Measurements from ENCODE around the gene PKD1. TPM values are rescaled to one million over a fixed set of nuclear protein-coding genes. Genes with fewer than 3 reads are reported as not detected.

The PKD1 gene
- total RNA-seq, 2 donors from 2014 or later: 205 to 349 TPM

DNA sequence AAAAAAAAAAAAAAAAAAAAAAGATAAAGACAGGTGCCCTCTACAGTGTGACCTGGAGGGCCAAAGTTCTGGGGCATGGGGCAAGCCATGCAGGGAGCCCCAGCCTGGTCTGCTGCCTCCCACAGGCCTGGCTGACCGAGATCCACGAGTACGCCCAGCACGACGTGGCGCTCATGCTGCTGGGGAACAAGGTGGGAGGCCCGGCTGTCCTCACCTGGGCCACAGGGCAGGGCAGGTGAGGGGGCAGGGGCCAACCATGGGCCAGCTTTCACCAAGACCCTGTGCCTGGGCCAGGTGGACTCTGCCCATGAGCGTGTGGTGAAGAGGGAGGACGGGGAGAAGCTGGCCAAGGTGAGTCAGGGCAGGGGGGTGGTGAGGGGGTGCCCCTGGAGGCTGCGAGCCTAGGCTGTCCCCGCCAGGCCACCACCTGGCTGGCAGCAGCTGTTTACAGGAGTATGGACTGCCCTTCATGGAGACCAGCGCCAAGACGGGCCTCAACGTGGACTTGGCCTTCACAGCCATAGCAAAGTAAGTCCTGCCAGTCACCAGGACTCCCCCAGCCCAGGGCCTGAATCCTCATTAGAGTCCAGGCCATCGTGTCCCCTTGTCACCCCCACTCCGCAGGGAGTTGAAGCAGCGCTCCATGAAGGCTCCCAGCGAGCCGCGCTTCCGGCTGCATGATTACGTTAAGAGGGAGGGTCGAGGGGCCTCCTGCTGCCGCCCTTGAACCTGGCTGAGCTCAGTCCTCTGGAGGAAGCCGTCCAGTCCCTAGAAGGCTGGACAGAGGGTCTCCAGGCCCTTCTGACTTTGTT, 17.2 kb upstream of the PKD1 start:
- intact Hi-C loops (cut with DNase I): no loop called here
- no peak for DNase-seq (ENCODE audit: low spot score)
- 24% methylated on average over 21 of the region's 25 CpGs for WGBS

DNA sequence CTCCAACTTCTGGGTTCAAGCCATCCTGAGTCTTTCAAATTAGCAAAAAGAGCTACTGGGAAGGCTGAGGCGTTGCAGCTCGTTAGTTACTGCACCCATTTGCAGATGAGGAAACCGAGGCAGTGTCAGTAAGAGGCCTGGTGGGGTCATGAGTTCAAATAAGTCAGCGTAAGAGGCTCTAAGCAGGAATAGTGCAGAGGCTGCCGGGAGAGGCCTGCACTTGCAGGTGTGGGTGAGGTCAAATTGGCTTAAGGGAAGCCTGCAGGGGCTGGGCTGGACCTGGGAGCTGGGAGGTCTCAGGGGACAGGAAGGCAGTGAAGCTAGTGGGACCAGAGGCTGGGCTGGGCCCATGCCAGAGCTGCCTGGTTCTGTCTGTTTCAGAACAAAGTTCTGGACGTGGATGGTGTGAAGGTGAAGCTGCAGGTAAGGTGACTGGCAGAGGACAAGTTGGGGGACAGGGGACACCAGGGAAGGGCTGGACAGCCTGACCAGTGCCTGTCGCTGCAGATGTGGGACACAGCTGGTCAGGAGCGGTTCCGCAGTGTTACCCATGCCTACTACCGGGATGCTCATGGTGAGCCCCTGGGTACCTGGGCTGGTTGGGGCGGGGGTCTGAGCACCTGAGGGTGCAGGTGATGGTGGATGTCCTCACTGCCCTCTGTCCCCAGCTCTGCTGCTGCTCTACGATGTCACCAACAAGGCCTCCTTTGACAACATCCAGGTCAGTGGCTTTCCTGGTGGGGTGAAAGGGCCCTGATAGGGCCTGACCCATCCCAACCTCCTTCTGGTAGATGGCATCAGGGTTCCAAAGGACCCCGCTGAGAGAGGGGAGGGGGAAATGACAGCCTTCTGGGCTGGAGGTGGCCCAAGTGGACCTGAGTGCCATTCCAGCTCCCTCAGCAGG, 15.7 kb upstream of the PKD1 start:
- Histone ChIP-seq H3K4me1 (replicated peaks) (peaks cover 37% of the 10 kb centered on the region), H3K4me3 (no peak overlapping the region), H3K9me3 (no peaks in the 10 kb centered on the region), H3K36me3 (no peaks in the 10 kb centered on the region), H3K27ac (peak overlapping the region; percentile 26 to 36), H3K27me3 (replicated peaks; ENCODE audit: insufficient read depth) (no peaks in the 10 kb centered on the region)
- intact Hi-C loops (cut with DNase I): no loop called here
- TF ChIP-seq, protein P1, sequence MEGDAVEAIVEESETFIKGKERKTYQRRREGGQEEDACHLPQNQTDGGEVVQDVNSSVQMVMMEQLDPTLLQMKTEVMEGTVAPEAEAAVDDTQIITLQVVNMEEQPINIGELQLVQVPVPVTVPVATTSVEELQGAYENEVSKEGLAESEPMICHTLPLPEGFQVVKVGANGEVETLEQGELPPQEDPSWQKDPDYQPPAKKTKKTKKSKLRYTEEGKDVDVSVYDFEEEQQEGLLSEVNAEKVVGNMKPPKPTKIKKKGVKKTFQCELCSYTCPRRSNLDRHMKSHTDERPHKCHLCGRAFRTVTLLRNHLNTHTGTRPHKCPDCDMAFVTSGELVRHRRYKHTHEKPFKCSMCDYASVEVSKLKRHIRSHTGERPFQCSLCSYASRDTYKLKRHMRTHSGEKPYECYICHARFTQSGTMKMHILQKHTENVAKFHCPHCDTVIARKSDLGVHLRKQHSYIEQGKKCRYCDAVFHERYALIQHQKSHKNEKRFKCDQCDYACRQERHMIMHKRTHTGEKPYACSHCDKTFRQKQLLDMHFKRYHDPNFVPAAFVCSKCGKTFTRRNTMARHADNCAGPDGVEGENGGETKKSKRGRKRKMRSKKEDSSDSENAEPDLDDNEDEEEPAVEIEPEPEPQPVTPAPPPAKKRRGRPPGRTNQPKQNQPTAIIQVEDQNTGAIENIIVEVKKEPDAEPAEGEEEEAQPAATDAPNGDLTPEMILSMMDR (IDR thresholded peaks at IDR 0.05): no peak
- TF ChIP-seq POLR2A (IDR thresholded peaks at IDR 0.05) (no peak), POLR2AphosphoS5 (IDR thresholded peaks at IDR 0.05) (no peak)
- no peak for DNase-seq (ENCODE audit: low spot score)
- 65% methylated on average over 13 of the region's 13 CpGs for WGBS

More for the DNA sequence above, 17.2 kb upstream of the PKD1 start:
- TF ChIP-seq POLR2AphosphoS5 (IDR thresholded peaks at IDR 0.05) (no peak), POLR2A (IDR thresholded peaks at IDR 0.05) (no peak)
- TF ChIP-seq, protein P1 (IDR thresholded peaks at IDR 0.05): no peak
- Histone ChIP-seq H3K36me3 (no peaks in the 10 kb centered on the region), H3K27me3 (replicated peaks; ENCODE audit: insufficient read depth) (no peaks in the 10 kb centered on the region), H3K4me3 (peak overlapping the region; percentile 72 to 87), H3K9me3 (no peaks in the 10 kb centered on the region), H3K4me1 (replicated peaks) (peaks cover 40% of the 10 kb centered on the region), H3K27ac (peak overlapping the region; percentile 76 to 79)

DNA sequence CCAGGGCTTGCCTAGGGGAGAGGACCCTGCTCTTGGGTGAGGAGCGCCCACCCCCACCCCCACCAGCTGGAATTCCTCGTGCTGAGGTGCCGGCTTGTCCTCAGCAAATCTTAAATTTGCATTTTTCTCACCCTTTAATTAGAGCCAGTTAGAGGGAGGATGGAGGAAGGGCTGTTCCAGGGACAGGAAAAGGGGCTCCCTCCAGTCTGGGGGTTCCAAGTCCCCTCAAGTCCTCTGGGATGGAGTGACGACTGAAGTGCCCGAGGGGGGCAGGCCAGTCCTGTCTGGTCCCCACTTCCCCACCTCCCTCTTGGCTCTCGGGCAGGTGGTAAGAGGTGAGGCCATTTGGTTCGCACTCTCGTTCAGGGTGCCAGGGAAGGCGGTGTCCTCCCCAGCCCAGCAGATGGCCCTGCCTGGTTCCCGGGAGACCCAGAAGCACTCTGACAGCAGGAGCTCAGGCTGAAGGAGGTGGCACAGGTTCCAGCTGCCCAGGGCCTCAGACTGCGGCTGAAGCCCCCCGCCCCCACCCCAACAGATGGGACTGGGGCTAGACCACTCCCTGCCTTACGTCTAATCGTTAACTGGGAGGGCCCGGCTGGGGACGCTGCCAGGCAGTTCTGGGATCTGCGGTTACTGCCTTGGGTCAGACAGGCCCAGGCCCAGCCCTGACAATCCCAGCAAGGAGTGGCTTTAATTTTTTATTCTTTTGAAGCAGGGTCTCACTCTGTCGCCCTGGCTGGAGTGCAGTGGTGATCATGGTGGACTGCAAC, 14.9 kb upstream of the PKD1 start:
- Histone ChIP-seq H3K4me1 (replicated peaks) (peaks cover 37% of the 10 kb centered on the region), H3K27me3 (replicated peaks; ENCODE audit: insufficient read depth) (no peaks in the 10 kb centered on the region), H3K36me3 (no peaks in the 10 kb centered on the region), H3K27ac (peak overlapping the region; percentile 26 to 36), H3K9me3 (no peaks in the 10 kb centered on the region), H3K4me3 (no peak overlapping the region)
- intact Hi-C loops (cut with DNase I): no loop called here
- DNase-seq (ENCODE audit: low spot score): no peak
- TF ChIP-seq, protein P1 (IDR thresholded peaks at IDR 0.05): peak in 1 of 4 experiments; percentile 10
- TF ChIP-seq POLR2AphosphoS5 (IDR thresholded peaks at IDR 0.05) (no peak), POLR2A (IDR thresholded peaks at IDR 0.05) (peak; percentile 26)
- 34% methylated on average over 18 of the region's 18 CpGs for WGBS

DNA sequence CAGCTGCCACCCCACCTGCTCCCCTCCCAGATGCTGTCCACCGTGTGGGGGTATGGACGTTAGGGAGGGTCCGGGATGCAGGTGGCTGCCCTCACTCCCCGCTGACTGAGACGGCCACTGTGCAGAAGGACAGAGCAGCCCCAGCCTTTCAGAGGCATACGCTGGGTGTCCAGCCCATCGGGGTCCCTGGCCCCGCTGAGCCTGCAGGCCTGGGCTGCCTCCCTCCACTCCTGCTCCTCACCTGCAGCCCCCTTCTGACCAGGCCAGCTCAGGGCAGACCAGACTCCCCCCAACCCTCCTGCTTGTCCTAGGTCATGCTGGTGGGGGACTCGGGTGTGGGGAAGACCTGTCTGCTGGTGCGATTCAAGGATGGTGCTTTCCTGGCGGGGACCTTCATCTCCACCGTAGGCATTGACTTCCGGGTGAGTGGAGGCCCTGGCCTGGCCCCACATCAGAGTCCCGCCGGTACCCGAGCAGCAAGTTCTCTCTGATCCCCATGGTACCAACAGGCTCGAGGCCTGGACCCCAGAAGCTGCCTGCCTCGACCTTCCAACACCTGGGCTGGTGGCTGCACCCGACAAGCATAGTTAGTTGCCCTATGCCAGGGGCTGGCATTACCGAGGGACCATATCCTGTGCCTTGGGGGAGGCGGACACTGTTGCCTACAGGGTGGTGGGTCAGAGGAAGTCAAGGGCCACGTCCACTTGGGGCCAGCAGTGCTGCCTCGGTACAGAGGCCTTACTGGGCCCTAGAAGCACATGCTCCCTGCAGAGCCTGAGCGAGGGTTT, 14.1 kb upstream of the PKD1 start:
- H3K36me3 ChIP-seq: no peaks in the 10 kb centered on the region
- intact Hi-C loops (cut with DNase I): no loop called here
- H3K9me3 ChIP-seq: no peaks in the 10 kb centered on the region
- H3K4me1 ChIP-seq (replicated peaks): peaks cover 37% of the 10 kb centered on the region
- no peaks in the 10 kb centered on the region for H3K27me3 ChIP-seq (replicated peaks; ENCODE audit: insufficient read depth)
- H3K4me3 ChIP-seq: no peak overlapping the region
- TF ChIP-seq, protein P1 (IDR thresholded peaks at IDR 0.05): no peak
- TF ChIP-seq POLR2AphosphoS5 (IDR thresholded peaks at IDR 0.05) (no peak), POLR2A (IDR thresholded peaks at IDR 0.05) (no peak)
- DNase-seq (ENCODE audit: low spot score): no peak
- WGBS: 63% methylated on average over 24 of the region's 24 CpGs
- H3K27ac ChIP-seq: no peak overlapping the region
